ENCODE results near the gene CBARP. TPM values are rescaled to one million over a fixed set of nuclear protein-coding genes. Genes with fewer than 3 reads are reported as not detected.
A peak's percentile ranks its signal among the peaks of the same experiment; 100 is the strongest.

CBARP gene
- total and polyA plus RNA-seq, 2 of the 13 experiments (the other 11 are each of a cell fraction or from before 2014, with no cell fraction given): 1.2 to 1.4 TPM

DNA sequence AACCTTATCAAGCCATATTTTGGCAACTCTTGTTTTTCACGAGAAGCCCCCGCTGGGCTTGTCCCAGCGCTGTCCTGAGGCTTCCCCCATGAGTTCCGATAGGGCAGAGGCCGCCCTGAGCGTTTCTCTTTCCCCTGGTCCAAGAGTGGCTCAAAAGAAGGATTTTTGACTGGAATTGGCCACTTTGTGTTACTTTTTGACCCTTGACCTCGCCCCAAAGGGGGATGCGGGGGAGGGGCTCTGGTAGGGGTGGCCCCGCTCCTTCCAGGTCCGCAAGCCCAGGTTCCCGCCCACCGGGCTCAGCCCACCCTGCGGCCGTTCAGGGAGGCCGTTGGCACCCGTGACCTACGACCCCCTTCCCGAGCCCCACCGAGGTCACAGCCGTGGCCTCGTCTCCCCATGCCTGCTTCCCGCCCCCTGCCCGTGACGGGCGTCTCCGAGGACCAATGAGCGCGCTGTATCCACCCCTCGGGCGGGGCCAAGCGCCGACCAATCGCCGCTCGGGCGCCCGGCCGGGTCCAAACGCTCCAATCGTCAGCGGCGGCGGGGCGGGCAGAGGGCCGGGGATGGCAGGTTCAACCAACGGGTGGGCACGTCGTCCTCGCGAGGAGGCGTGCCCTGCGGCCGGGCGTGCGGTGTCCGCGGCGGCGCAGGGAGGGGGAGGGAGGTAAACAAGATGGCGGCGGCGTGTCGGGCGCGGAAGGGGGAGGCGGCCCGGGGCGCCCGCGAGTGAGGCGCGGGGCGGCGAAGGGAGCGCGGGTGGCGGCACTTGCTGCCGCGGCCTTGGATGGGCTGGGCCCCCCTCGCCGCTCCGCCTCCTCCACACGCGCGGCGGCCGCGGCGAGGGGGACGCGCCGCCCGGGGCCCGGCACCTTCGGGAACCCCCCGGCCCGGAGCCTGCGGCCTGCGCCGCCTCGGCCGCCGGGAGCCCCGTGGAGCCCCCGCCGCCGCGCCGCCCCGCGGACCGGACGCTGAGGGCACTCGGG lies 32.4 kb downstream of the CBARP start, which contains the start of gene STK11 (continued):
- TF ChIP-seq ELK4 (CRISPR knock-in tag; IDR thresholded peaks at IDR 0.05; ENCODE audit: borderline replicate concordance) (no peak), SALL1 (CRISPR knock-in tag; IDR thresholded peaks at IDR 0.05) (peak; percentile 36), ZNF713 (CRISPR knock-in tag; IDR thresholded peaks at IDR 0.05) (no peak), MIER3 (CRISPR knock-in tag; IDR thresholded peaks at IDR 0.05; ENCODE audit: borderline replicate concordance) (peak; percentile 21; the same call in 1 of the 2 replicates), MTF2 (CRISPR knock-in tag; IDR thresholded peaks at IDR 0.05; ENCODE audit: borderline replicate concordance) (no peak), PHF5A (CRISPR knock-in tag; IDR thresholded peaks at IDR 0.05; ENCODE audit: low read depth, unreplicated experiment) (no peak), ZNF747 (CRISPR knock-in tag; IDR thresholded peaks at IDR 0.05; ENCODE audit: borderline replicate concordance) (no peak; the same call in 1 of the 2 replicates), HNRNPLL (IDR thresholded peaks at IDR 0.05; ENCODE audit: low read depth, low read length, poor library complexity, severe bottlenecking) (peak; percentile 56), AGO2 (optimal IDR thresholded peaks at IDR 0.05; ENCODE audit: low read depth, low read length) (no peak), ZNF644 (CRISPR knock-in tag; IDR thresholded peaks at IDR 0.05; ENCODE audit: low read depth) (no peak), ZNF879 (CRISPR knock-in tag; IDR thresholded peaks at IDR 0.05) (no peak), ZNF296 (CRISPR knock-in tag; conservative IDR thresholded peaks at IDR 0.05) (no peak), TCF12 (IDR thresholded peaks at IDR 0.05) (no peak), TCF12 (CRISPR knock-in tag; IDR thresholded peaks at IDR 0.05) (peak; percentile 81; the same call in 1 of the 2 replicates), CHCHD3 (CRISPR knock-in tag; IDR thresholded peaks at IDR 0.05) (no peak), GATAD1 (CRISPR knock-in tag; IDR thresholded peaks at IDR 0.05) (peak; percentile 78; the same call in 1 of the 2 replicates), SP5 (CRISPR knock-in tag; IDR thresholded peaks at IDR 0.05; ENCODE audit: borderline replicate concordance, low read depth) (peak; percentile 46; the same call in 1 of the 2 replicates), NFYC (CRISPR knock-in tag; IDR thresholded peaks at IDR 0.05) (peak; percentile 97), ZNF780A (CRISPR knock-in tag; IDR thresholded peaks at IDR 0.05) (no peak)
- TF ChIP-seq, protein P1, sequence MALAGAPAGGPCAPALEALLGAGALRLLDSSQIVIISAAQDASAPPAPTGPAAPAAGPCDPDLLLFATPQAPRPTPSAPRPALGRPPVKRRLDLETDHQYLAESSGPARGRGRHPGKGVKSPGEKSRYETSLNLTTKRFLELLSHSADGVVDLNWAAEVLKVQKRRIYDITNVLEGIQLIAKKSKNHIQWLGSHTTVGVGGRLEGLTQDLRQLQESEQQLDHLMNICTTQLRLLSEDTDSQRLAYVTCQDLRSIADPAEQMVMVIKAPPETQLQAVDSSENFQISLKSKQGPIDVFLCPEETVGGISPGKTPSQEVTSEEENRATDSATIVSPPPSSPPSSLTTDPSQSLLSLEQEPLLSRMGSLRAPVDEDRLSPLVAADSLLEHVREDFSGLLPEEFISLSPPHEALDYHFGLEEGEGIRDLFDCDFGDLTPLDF (CRISPR knock-in tag; IDR thresholded peaks at IDR 0.05): peak; percentile 78
- TF ChIP-seq, protein P2, sequence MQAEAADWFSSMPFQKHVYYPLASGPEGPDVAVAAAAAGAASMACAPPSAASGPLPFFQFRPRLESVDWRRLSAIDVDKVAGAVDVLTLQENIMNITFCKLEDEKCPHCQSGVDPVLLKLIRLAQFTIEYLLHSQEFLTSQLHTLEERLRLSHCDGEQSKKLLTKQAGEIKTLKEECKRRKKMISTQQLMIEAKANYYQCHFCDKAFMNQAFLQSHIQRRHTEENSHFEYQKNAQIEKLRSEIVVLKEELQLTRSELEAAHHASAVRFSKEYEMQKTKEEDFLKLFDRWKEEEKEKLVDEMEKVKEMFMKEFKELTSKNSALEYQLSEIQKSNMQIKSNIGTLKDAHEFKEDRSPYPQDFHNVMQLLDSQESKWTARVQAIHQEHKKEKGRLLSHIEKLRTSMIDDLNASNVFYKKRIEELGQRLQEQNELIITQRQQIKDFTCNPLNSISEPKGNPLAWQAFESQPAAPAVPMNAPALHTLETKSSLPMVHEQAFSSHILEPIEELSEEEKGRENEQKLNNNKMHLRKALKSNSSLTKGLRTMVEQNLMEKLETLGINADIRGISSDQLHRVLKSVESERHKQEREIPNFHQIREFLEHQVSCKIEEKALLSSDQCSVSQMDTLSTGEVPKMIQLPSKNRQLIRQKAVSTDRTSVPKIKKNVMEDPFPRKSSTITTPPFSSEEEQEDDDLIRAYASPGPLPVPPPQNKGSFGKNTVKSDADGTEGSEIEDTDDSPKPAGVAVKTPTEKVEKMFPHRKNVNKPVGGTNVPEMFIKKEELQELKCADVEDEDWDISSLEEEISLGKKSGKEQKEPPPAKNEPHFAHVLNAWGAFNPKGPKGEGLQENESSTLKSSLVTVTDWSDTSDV (CRISPR knock-in tag; IDR thresholded peaks at IDR 0.05): no peak
